GM21447 (cell line): ENCODE measurements around the gene CHRM1.
"Not testable (repeated sequence)": the region's sequence is repeated elsewhere in the genome, so short reads cannot be mapped to it uniquely, and the experiment has no call there.

Experiments
- ATAC-seq: cut with Tn5 transposase; IDR thresholded peaks from one replicate; pipeline ENCODE4 v1.9.1; 2021; ENCODE audit not compliant: unreplicated experiment

The CHRM1 gene

GRCh38 chr11:62921201-62921572 lies at the start of gene CHRM1:
Gene CHRM1 (minus strand): TSS chr11:62921363. CDS start chr11:62911100, 10,263 bp downstream.
- ATAC-seq: no peak

- ATAC-seq: no peak
Observed at GRCh38 chr11:62965574-62965973, 44.4 kb upstream of the CHRM1 start.

GRCh38 chr11:62962391-62962790 lies 41.2 kb upstream of the CHRM1 start:
- ATAC-seq: no peak

- no peak for ATAC-seq
Observed at GRCh38 chr11:62961017-62961570, 39.9 kb upstream of the CHRM1 start.

GRCh38 chr11:62959422-62959980 lies 38.3 kb upstream of the CHRM1 start:
- no peak for ATAC-seq

- ATAC-seq: no peak
Observed at GRCh38 chr11:62958547-62959421, 37.6 kb upstream of the CHRM1 start.

- no peak for ATAC-seq
Observed at GRCh38 chr11:62957147-62957546, 36.0 kb upstream of the CHRM1 start.

- ATAC-seq: no peak
Observed at GRCh38 chr11:62954478-62954877, 33.3 kb upstream of the CHRM1 start.

GRCh38 chr11:62953811-62954210 lies 32.6 kb upstream of the CHRM1 start:
- no peak for ATAC-seq

GRCh38 chr11:62948765-62949320 lies 27.7 kb upstream of the CHRM1 start:
- no peak for ATAC-seq

- not testable (repeated sequence) for ATAC-seq
Observed at GRCh38 chr11:62945538-62945937, 24.4 kb upstream of the CHRM1 start.

- not testable (repeated sequence) for ATAC-seq
Observed at GRCh38 chr11:62937528-62937927, 16.4 kb upstream of the CHRM1 start.

- ATAC-seq: no peak
Observed at GRCh38 chr11:62934496-62934785, 13.3 kb upstream of the CHRM1 start.

GRCh38 chr11:62933750-62934495 lies 12.8 kb upstream of the CHRM1 start:
- no peak for ATAC-seq

GRCh38 chr11:62933285-62933684 lies 12.1 kb upstream of the CHRM1 start:
- no peak for ATAC-seq

- no peak for ATAC-seq
Observed at GRCh38 chr11:62931499-62932278, 10.5 kb upstream of the CHRM1 start.

- no peak for ATAC-seq
Observed at GRCh38 chr11:62930666-62931065, 9.5 kb upstream of the CHRM1 start.

- no peak for ATAC-seq
Observed at GRCh38 chr11:62930157-62930556, 9.0 kb upstream of the CHRM1 start.

- ATAC-seq: no peak
Observed at GRCh38 chr11:62928011-62928410, 6.8 kb upstream of the CHRM1 start.

- no peak for ATAC-seq
Observed at GRCh38 chr11:62926680-62927455, 5.7 kb upstream of the CHRM1 start.
